Activated T-helper 9 cell treated with anti-CD3 and anti-CD28 coated beads, Interleukin-2, amount 50 U/mL, for 16 hours (primary cell): ENCODE measurements around the gene VPS8.
A peak's percentile ranks its signal among the peaks of the same experiment; 100 is the strongest.

Experiments used
- DNase-seq: peaks from one replicate; pipeline ENCODE4 v3.0.0-alpha.2; 2020; ENCODE audit warnings: low read depth

The VPS8 gene

GRCh38 chr3:184812662-184813042 is 686 bp downstream of the VPS8 start:
- peak; percentile 2 for DNase-seq

DNA sequence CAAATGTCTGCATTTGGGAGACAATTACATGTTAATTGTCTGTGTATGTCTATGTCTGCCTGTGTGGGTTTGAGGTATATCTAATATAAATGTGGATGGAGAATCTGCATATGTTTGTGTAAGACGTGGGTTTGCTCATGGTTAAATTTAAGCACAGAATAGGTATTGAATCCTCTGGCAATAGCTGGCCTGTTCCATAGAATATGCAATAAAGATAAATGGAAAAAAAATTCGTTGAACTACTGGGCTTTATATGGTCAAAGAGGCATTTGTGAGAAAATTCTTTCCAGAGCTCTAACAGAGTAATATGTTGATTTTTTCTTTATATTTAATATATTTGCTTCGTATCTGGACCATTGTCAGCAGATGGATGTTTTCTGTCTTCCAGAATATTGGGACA is 1.4 kb downstream of the VPS8 start:
- DNase-seq: no peak

GRCh38 chr3:184814214-184814613 is 2.2 kb downstream of the VPS8 start:
- DNase-seq: no peak

- DNase-seq: no peak
These were observed 3.3 kb downstream of the VPS8 start for GRCh38 chr3:184815046-184815930.

DNA sequence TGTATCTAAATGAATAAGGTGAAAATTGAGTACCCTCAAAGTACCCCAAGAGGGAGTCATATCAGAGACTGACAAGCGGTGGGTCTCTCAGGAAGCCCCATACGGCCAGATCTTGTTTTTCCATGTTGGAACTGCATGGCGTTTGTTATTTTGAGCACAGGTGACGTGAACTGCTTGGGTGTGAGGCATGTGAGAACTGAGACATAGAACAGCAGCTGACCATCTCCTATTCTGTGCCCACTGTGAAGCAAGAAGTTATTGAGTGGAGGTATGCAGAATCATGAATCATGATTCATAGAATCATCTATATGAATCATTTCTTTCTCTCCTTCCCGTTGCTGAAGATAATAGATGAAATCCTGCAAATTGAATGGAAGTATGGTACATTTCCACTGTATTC is 4.6 kb downstream of the VPS8 start:
- DNase-seq: no peak

- DNase-seq: no peak
These were observed 8.6 kb downstream of the VPS8 start for GRCh38 chr3:184820525-184820924.

GRCh38 chr3:184821034-184821433 is 9.1 kb downstream of the VPS8 start:
- DNase-seq: no peak

- no peak for DNase-seq
These were observed 10.1 kb downstream of the VPS8 start for GRCh38 chr3:184822081-184822480.

GRCh38 chr3:184822654-184823053 is 10.7 kb downstream of the VPS8 start:
- DNase-seq: no peak

- DNase-seq: no peak
These were observed 12.0 kb downstream of the VPS8 start for GRCh38 chr3:184823990-184824389.

- DNase-seq: no peak
These were observed 13.3 kb downstream of the VPS8 start for GRCh38 chr3:184825121-184825820.

DNA sequence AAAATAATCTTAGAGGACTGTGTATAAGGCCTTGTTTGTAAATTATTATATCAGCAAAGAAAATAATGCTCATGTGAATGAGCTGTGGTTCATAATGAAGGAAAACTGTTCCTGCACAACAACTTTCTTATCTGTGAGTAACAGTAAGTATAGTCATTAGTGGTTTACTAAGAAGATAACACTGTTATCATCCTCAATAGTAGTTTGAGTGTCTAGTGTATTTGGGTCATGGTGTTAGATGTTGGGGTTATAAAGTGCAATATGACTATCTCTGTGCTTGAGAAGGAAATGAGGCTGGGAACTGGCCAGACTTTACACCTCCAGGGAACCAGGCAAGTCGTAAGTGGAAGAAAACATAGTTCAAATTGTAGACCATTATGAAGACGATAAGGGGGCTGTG is 15.6 kb downstream of the VPS8 start:
- no peak for DNase-seq

GRCh38 chr3:184832044-184832443 is 20.1 kb downstream of the VPS8 start:
- DNase-seq: no peak

GRCh38 chr3:184832903-184833302 is 20.9 kb downstream of the VPS8 start:
- DNase-seq: no peak

DNA sequence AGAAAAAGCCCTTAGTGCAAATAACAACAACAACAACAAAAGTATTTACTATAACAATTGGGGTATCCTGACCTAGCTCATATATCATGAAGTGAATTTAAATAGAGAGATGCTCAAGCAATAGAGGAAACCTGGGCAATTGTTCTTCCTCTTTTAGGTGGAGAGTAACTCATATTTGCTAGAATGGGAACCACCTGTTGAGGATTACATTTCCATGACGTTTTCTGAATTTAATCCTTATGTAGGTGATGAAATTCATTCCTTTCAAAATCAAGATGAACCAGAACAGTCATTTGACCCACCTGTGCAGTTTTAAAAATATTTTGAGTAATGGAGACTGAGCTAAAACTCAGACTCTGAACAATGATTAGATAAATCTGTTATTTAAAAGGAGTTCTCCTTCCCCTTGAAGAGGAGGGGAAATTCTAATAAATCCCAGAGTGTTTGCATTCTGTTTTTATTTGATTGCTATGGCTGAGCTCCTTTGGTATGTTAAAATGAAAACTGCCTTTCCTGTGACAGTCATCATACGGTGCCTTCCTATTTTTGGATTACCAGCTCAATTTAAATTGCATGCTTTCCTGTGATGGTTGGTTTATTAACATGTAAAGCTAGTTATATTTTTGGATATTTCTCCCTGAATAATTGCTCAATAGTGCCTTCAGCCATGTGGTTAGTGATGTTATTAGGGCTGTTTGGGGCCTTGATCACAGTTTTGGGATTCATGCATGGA is 24.3 kb downstream of the VPS8 start:
- no peak for DNase-seq

DNA sequence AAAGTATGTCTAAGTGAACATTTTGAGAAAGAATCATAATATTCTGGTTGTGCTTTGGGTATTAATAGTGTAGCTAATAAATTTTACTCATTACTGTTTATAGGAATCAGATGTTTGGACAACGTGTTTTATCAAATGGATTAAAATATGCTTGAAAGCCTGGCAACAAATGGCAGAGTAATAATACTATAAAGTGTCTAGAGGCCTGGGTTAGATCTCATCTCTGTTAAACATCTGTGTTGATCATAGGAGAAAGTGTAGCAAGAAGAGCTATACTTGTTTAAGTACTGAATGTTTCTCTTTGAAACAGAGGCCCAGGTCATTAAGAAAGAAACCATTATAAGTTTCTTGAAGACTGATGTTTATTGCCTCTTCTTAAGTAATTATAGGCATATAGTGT is 30.5 kb downstream of the VPS8 start:
- no peak for DNase-seq

- no peak for DNase-seq
These were observed 33.9 kb downstream of the VPS8 start for GRCh38 chr3:184845819-184846218.

DNA sequence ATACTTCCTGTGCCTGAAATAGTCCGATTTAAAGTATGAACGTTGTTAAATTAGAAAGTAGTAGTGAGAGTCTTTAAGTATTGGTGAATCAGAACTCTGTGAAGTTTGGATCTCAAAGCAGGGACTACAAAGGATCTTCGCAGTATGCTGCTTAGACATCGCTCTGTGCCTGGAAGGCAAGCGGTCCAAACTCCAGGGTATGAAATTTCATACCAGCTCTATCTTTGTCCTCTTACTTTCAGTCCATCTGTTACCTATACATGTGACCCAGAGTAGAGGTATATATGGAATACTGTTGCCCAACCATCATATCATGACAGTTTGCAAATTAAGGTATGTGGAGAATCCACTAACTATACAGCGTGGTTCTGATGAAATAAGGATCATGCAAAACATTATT is 34.5 kb downstream of the VPS8 start:
- DNase-seq: no peak

DNA sequence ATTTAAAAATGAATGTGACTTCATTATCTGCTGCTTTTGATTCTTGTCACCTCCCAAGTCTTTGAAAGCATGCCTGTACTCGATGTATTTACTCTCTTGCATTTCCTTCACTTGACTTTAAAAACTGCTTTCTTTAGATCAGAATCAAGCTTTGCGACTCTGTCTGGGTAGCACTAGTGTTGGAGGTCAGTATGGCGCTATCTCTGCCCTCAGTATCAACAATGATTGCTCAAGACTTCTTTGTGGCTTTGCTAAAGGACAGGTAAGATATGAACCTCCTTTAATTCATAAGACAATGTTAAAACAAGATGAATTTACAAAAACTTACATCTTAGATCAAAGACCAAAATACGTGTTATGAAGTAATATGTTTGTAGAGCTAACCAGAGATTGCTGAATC is 37.0 kb downstream of the VPS8 start:
- no peak for DNase-seq

GRCh38 chr3:184850201-184850600 is 38.2 kb downstream of the VPS8 start:
- no peak for DNase-seq

GRCh38 chr3:184857099-184857498 is 45.1 kb downstream of the VPS8 start:
- no peak for DNase-seq

DNA sequence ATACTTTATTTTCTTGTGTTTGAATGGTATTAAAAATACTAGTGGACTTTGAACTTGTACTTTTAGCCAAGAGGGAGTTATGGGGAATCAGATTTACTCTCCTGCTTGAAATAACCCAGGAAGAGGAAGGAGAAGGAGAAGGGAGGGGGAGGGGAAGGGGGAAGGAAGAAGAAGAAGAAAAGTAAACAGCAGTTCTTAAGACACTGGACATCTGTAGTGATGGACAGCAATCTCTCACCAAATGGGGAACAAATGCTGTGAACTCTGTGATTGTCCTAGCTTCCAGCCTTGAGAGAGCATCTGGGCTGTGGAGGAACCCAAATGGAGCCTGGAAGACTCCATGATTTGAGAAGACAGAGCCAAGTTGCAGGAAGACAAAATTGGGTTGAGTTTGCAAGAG is 52.0 kb downstream of the VPS8 start:
- no peak for DNase-seq

GRCh38 chr3:184868477-184868876 is 56.5 kb downstream of the VPS8 start:
- DNase-seq: no peak
